ENCODE results near the gene OXER1. TPM values are rescaled to one million over a fixed set of nuclear protein-coding genes. Genes with fewer than 3 reads are reported as not detected.

OXER1 gene
- total RNA-seq, 1 donor from 2014 or later = 1.7 TPM

DNA sequence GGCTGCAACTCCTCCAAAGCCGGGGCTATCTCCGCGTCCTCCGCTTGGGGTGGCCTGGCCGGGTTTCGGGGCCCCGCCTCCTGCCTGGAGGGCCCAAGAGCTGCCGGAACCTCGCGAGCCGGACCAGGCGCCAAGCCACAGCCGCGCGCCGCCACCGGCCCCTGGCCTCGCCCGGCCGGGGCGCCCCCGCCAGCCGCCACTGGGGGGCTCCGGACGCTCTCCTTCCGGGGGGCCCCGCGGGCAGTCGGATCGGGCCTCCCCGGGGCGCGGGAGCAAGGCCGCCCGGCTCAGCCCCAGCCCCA, 45.8 kb upstream of the OXER1 start:
- H3K4me1 Mint-ChIP-seq (ENCODE audit: low read depth) = peaks cover 36% of the 10 kb centered on the region
- peaks cover 4% of the 10 kb centered on the region for H3K9me3 Mint-ChIP-seq (ENCODE audit: low read depth)
- H3K36me3 Mint-ChIP-seq (ENCODE audit: low read depth) = no peaks in the 10 kb centered on the region
- H3K27ac Mint-ChIP-seq (ENCODE audit: unreplicated experiment) = peak overlapping the region; percentile 90
- TF ChIP-seq, protein P1, sequence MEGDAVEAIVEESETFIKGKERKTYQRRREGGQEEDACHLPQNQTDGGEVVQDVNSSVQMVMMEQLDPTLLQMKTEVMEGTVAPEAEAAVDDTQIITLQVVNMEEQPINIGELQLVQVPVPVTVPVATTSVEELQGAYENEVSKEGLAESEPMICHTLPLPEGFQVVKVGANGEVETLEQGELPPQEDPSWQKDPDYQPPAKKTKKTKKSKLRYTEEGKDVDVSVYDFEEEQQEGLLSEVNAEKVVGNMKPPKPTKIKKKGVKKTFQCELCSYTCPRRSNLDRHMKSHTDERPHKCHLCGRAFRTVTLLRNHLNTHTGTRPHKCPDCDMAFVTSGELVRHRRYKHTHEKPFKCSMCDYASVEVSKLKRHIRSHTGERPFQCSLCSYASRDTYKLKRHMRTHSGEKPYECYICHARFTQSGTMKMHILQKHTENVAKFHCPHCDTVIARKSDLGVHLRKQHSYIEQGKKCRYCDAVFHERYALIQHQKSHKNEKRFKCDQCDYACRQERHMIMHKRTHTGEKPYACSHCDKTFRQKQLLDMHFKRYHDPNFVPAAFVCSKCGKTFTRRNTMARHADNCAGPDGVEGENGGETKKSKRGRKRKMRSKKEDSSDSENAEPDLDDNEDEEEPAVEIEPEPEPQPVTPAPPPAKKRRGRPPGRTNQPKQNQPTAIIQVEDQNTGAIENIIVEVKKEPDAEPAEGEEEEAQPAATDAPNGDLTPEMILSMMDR (IDR thresholded peaks at IDR 0.05) = peak; percentile 65
- H3K4me3 Mint-ChIP-seq (ENCODE audit: unreplicated experiment) = peak overlapping the region; percentile 67
- DNase-seq (ENCODE audit: low spot score) = no peak
- H3K27me3 Mint-ChIP-seq (ENCODE audit: low read depth) = no peaks in the 10 kb centered on the region

DNA sequence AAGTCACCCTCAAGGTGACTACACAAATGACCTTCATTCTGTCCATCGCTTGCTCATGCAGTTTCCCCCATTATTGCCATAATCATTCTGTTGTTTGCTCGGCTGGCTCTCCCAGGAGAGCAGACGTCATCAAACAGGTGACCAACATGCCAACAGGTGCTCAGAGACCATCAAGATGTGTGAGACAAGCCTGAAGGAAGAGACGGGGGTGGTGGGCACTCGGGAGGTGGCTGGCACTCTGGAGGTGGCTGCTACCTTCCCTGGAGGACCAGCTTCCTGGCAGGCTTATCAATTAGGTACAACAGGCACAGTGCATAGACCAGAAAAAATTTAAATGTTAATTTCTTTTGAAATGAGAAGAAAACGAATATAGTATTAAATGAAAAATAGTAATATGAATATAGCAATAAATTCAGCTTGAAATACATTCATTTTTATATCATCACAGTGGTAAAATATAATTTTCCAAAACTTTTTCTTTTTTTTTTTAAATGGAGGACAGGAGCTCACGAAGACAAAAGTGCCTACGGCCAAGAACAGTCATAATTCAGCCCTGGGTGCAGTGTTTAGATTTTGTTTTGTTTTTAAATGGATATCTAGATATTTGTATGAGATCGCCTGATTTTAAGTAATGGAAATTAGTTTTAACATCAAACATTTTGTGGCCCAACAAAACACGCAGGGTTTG, 45.3 kb upstream of the OXER1 start:
- H3K27me3 Mint-ChIP-seq (ENCODE audit: low read depth) = no peaks in the 10 kb centered on the region
- peak overlapping the region; percentile 67 for H3K4me3 Mint-ChIP-seq (ENCODE audit: unreplicated experiment)
- no peak for DNase-seq (ENCODE audit: low spot score)
- TF ChIP-seq, protein P1 (IDR thresholded peaks at IDR 0.05) = no peak
- peak overlapping the region; percentile 90 for H3K27ac Mint-ChIP-seq (ENCODE audit: unreplicated experiment)
- no peaks in the 10 kb centered on the region for H3K36me3 Mint-ChIP-seq (ENCODE audit: low read depth)
- H3K9me3 Mint-ChIP-seq (ENCODE audit: low read depth) = peaks cover 4% of the 10 kb centered on the region
- peaks cover 36% of the 10 kb centered on the region for H3K4me1 Mint-ChIP-seq (ENCODE audit: low read depth)

DNA sequence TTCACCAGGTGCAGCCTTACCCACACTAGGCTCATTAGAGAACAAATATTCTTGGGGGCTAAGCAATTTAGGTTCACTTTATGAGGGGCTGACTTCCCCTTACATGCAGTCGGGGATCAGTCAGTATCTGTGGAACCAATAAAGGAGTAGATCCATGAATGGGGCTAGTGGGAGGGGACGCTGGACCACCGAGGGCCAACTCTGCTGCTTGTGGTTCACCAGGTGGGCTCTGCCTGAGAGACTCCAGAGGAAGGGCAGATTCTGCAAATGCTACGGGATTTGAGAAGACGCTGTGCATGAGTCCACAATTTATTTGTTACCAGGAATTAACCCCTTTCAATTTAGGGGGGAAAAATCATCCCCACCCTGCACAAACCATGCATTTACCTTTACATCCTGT, 44.4 kb upstream of the OXER1 start:
- TF ChIP-seq, protein P1 (IDR thresholded peaks at IDR 0.05) = no peak
- Mint-ChIP-seq H3K9me3 (ENCODE audit: low read depth) (no peaks in the 10 kb centered on the region), H3K4me3 (ENCODE audit: unreplicated experiment) (no peak overlapping the region), H3K27me3 (ENCODE audit: low read depth) (no peaks in the 10 kb centered on the region), H3K4me1 (ENCODE audit: low read depth) (peaks cover 36% of the 10 kb centered on the region), H3K27ac (ENCODE audit: unreplicated experiment) (no peak overlapping the region), H3K36me3 (ENCODE audit: low read depth) (no peaks in the 10 kb centered on the region)
- no peak for DNase-seq (ENCODE audit: low spot score)

DNA sequence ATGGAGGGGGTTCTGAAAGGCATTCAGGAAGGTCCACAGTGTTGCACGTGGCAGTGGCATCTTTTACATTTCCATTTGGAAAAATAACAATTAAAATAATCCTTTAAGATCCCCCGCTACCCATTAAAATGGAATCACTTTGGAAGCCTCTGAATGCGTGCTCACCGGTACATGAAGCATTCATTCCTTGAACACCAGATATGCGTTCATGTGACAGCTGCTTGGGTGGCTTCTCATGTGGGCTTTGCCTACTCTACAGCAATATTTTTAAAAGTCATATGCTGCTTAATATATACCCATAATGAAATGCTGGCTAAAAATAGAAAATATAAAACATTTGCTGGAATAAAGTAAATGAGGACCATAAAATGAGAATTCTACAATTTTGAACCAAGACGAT, 42.9 kb upstream of the OXER1 start:
- no peak overlapping the region for H3K27ac Mint-ChIP-seq (ENCODE audit: unreplicated experiment)
- H3K27me3 Mint-ChIP-seq (ENCODE audit: low read depth) = no peaks in the 10 kb centered on the region

DNA sequence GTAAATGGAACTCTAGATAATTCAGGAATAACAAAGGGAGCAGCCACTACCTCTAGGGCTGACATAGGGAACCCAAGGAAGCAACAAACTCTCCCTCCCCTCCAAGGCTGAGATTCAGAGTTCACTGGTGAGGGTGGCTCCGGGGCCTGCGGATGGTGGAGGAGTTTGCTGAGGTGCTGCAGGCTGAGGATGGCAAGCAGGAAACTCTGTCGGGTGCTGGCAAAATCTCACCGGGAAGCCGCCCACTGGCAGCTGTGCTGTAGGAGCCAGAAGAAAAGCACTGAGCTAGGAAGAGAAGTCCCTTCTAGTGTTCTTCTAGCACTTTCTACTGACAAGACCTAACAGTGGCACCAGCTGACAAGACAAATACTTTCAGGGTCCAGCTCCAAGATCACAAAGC, 41.0 kb upstream of the OXER1 start:
- DNase-seq (ENCODE audit: low spot score) = no peak
- H3K27me3 Mint-ChIP-seq (ENCODE audit: low read depth) = no peaks in the 10 kb centered on the region
- no peak overlapping the region for H3K4me3 Mint-ChIP-seq (ENCODE audit: unreplicated experiment)
- H3K27ac Mint-ChIP-seq (ENCODE audit: unreplicated experiment) = no peak overlapping the region
- TF ChIP-seq, protein P1 (IDR thresholded peaks at IDR 0.05) = no peak
- no peaks in the 10 kb centered on the region for H3K36me3 Mint-ChIP-seq (ENCODE audit: low read depth)
- H3K4me1 Mint-ChIP-seq (ENCODE audit: low read depth) = peaks cover 37% of the 10 kb centered on the region
- no peaks in the 10 kb centered on the region for H3K9me3 Mint-ChIP-seq (ENCODE audit: low read depth)

More for the DNA sequence above, 42.9 kb upstream of the OXER1 start:
- TF ChIP-seq, protein P1 (IDR thresholded peaks at IDR 0.05) = no peak
- Mint-ChIP-seq H3K4me3 (ENCODE audit: unreplicated experiment) (no peak overlapping the region), H3K9me3 (ENCODE audit: low read depth) (no peaks in the 10 kb centered on the region), H3K36me3 (ENCODE audit: low read depth) (no peaks in the 10 kb centered on the region), H3K4me1 (ENCODE audit: low read depth) (peaks cover 33% of the 10 kb centered on the region)
- DNase-seq (ENCODE audit: low spot score) = no peak

All from chondrocyte (in vitro differentiated cells).